Neural progenitor cell (in vitro differentiated cells): ENCODE results near the gene NUBPL.

Source experiments
- EZH2 ChIP-seq: fragments of 200-600 bp; sonication (generic); IDR thresholded peaks from 2 replicates; pipeline ENCODE4 v1.6.1; 2017; ENCODE audit warnings: antibody characterized with exemption, mild to moderate bottlenecking, moderate library complexity
- EZH2phosphoT487 ChIP-seq: fragments of 200-600 bp; sonication (generic); IDR thresholded peaks from 2 replicates; pipeline ENCODE4 v1.6.1; 2017; ENCODE audit warnings: antibody characterized with exemption
- TF ChIP-seq, protein P1 (sequence below): fragments of 200-600 bp; sonication (generic); IDR thresholded peaks from 2 replicates; pipeline ENCODE4 v1.5.1; 2017; ENCODE audit warnings: antibody characterized with exemption, mild to moderate bottlenecking

DNA sequence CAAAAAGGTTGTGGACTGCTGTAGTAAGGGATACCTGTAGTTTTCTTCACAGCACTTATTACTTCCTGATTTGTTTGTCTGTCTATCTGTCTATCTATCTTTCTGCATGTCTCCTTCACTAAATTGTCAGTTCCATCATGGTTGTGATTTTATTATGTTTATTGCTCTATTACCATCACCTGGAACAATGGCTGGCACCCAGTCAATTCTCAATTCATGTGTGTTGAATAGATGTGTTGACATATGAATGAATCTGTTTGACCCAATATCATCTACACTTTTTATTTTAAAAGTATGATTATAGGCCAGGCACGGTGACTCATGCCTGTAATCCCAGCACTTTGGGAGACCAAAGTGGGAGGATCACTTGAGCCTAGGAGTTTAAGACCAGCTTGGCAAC lies 224.4 kb downstream of the NUBPL start:
- TF ChIP-seq EZH2 (no peak), EZH2phosphoT487 (no peak)
- TF ChIP-seq, protein P1, sequence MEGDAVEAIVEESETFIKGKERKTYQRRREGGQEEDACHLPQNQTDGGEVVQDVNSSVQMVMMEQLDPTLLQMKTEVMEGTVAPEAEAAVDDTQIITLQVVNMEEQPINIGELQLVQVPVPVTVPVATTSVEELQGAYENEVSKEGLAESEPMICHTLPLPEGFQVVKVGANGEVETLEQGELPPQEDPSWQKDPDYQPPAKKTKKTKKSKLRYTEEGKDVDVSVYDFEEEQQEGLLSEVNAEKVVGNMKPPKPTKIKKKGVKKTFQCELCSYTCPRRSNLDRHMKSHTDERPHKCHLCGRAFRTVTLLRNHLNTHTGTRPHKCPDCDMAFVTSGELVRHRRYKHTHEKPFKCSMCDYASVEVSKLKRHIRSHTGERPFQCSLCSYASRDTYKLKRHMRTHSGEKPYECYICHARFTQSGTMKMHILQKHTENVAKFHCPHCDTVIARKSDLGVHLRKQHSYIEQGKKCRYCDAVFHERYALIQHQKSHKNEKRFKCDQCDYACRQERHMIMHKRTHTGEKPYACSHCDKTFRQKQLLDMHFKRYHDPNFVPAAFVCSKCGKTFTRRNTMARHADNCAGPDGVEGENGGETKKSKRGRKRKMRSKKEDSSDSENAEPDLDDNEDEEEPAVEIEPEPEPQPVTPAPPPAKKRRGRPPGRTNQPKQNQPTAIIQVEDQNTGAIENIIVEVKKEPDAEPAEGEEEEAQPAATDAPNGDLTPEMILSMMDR = no peak
